ENCODE measurements around the gene PHKG2.

DNA sequence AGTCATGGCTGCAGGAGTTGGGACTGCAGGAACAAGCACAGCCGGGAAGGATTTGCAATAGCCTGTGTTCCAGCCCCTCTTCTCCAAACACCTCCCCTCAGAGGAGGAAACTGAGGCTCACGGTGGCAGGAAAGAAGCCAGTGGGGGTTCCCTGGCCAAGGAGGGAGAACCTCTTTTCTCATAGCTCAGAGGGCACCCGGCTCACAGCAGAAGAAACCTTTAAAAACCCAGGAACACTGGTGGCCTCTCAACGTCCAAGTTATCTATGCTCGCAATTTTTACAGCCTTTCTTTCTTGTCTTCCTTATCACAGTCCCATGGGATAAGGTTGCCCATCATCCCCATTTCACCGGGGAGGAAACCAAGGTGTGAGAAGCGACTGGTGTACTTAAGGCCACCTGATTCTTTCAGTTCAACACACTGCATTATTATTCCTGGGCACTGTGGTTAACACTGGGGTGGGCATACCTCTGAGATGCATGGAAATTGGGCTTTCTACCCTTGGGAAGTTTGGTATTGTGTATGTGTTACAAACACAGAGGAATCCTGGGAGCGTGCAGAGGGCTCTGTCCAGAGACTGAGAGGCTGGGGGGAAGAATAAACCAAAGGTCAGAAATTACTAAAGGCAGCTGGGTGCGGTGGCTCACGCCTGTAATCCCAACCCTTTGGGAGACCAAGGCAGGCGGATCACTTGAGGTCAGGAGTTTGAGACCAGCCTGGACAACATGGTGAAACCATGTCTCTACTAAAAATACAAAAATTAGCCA lies 39.6 kb downstream of the PHKG2 start:
- TF ChIP-seq, protein P1, sequence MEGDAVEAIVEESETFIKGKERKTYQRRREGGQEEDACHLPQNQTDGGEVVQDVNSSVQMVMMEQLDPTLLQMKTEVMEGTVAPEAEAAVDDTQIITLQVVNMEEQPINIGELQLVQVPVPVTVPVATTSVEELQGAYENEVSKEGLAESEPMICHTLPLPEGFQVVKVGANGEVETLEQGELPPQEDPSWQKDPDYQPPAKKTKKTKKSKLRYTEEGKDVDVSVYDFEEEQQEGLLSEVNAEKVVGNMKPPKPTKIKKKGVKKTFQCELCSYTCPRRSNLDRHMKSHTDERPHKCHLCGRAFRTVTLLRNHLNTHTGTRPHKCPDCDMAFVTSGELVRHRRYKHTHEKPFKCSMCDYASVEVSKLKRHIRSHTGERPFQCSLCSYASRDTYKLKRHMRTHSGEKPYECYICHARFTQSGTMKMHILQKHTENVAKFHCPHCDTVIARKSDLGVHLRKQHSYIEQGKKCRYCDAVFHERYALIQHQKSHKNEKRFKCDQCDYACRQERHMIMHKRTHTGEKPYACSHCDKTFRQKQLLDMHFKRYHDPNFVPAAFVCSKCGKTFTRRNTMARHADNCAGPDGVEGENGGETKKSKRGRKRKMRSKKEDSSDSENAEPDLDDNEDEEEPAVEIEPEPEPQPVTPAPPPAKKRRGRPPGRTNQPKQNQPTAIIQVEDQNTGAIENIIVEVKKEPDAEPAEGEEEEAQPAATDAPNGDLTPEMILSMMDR (IDR thresholded peaks at IDR 0.05), result no peak
- TF ChIP-seq ZFX (IDR thresholded peaks at IDR 0.05; ENCODE audit: borderline replicate concordance), result no peak

Data from 22Rv1 (cell line).